ENCODE measurements around the gene C5orf15.

Gene C5orf15

GRCh38 chr5:133935667-133935940 is 32.8 kb downstream of the C5orf15 start:
- DNase-seq, result no peak

- no peak for DNase-seq
Observed at GRCh38 chr5:133934822-133935666, 33.4 kb downstream of the C5orf15 start.

GRCh38 chr5:133934311-133934710 is 34.1 kb downstream of the C5orf15 start:
- DNase-seq, result no peak

- DNase-seq, result no peak
Observed at GRCh38 chr5:133933670-133934295, 34.6 kb downstream of the C5orf15 start.

- no peak for DNase-seq
Observed at GRCh38 chr5:133933169-133933509, 35.3 kb downstream of the C5orf15 start.

- DNase-seq, result no peak
Observed at GRCh38 chr5:133932441-133933168, 35.8 kb downstream of the C5orf15 start.

- DNase-seq, result no peak
Observed at GRCh38 chr5:133931546-133931945, 36.9 kb downstream of the C5orf15 start.

GRCh38 chr5:133930813-133931090 is 37.7 kb downstream of the C5orf15 start:
- no peak for DNase-seq

GRCh38 chr5:133930061-133930812 is 38.2 kb downstream of the C5orf15 start:
- no peak for DNase-seq

GRCh38 chr5:133928587-133929393 is 39.6 kb downstream of the C5orf15 start:
- DNase-seq, result no peak

GRCh38 chr5:133927300-133928180 is 40.9 kb downstream of the C5orf15 start:
- DNase-seq, result no peak

- DNase-seq, result no peak
Observed at GRCh38 chr5:133926489-133927299, 41.7 kb downstream of the C5orf15 start.

GRCh38 chr5:133925866-133926488 is 42.4 kb downstream of the C5orf15 start:
- DNase-seq, result no peak

- no peak for DNase-seq
Observed at GRCh38 chr5:133925269-133925668, 43.2 kb downstream of the C5orf15 start.

- no peak for DNase-seq
Observed at GRCh38 chr5:133924221-133924920, 44.1 kb downstream of the C5orf15 start.

- no peak for DNase-seq
Observed at GRCh38 chr5:133921979-133922378, 46.4 kb downstream of the C5orf15 start.

- DNase-seq, result no peak
Observed at GRCh38 chr5:133921069-133921468, 47.4 kb downstream of the C5orf15 start.

GRCh38 chr5:133919148-133920136 is 49.0 kb downstream of the C5orf15 start:
- DNase-seq, result no peak
